GM19240 (cell line): ENCODE results near the gene DENND1B.
"Not testable (repeated sequence)": the region's sequence is repeated elsewhere in the genome, so short reads cannot be mapped to it uniquely, and the experiment has no call there.

Experiments
- DNase-seq: peaks from one replicate; pipeline ENCODE4 v3.0.0; 2011; ENCODE audit warnings: low spot score; ENCODE audit not compliant: insufficient read length

Gene DENND1B

DNA sequence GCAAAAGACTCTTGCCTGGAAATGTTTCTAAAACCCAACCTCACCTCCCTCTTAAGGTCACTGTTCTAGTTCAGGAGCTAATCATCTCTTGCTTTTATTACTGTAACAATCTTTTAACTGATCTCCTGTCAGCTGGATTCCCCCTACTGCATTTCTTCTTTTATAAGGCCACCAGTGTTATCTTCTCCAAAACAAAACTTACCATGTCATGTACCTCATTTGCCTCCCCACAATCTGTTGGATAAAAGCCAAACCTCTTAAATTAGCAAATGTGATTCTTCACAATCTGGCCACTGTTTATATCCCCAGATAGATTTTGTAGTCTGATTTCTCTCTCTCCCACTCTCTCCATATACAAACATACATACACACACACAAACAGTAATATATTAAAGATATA, 143.3 kb downstream of the DENND1B start:
- no peak for DNase-seq

DNA sequence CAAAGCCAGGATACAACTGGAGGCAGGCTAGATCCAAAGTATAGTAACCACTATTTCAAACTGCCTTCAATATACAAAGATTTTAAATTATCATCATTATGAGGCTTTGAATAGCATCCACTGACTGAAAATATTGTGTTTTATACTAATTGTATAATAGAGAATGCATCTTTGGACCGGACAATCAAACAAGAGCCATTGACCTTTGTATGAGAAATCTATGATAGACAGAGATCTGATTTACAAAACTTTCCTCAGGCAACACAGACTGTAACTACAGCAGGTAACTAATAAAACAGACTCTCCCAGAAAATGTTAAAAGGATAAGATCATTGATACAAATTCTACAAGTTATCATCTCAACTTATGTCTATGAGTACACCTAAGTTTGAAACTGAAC, 152.9 kb downstream of the DENND1B start:
- DNase-seq: no peak

DNA sequence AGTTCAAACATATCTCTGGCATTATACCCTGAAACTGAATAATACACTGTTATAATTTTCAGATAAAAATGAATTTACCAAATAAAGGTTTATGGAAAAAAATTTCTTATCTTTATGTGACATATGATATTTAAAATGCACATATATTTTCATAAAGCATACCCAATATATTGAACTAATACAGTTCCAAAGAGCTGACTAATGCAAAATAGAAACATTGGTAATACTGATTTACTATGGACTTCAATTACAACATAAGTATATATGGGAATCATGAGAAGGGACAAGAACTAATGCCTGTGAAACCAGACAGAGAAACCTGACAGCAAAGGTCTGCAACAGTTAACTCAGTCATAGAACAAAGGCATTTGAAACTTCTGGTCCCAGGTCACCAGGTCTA, 153.5 kb downstream of the DENND1B start:
- DNase-seq: no peak

DNA sequence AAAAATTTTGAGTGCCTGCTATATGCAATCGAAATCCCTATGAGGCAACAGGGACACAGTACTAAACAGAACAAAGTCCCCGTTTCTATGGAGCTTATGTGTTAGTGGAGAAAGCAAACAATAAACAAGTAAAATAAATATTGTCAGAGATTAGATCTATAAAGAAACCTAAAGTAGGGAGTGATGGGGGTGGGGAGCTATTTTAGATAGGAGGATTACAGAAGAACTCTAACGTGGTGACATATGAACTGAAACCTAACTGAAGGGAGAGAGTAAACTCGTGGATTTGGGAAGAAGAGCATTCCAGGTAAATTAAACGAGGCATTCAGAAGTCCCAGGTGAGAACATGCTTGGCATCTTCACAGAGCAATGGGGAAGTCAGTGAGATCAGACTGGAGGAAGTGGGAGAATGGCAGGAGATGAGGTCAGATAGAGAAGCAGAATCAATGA, 154.5 kb downstream of the DENND1B start:
- no peak for DNase-seq

DNA sequence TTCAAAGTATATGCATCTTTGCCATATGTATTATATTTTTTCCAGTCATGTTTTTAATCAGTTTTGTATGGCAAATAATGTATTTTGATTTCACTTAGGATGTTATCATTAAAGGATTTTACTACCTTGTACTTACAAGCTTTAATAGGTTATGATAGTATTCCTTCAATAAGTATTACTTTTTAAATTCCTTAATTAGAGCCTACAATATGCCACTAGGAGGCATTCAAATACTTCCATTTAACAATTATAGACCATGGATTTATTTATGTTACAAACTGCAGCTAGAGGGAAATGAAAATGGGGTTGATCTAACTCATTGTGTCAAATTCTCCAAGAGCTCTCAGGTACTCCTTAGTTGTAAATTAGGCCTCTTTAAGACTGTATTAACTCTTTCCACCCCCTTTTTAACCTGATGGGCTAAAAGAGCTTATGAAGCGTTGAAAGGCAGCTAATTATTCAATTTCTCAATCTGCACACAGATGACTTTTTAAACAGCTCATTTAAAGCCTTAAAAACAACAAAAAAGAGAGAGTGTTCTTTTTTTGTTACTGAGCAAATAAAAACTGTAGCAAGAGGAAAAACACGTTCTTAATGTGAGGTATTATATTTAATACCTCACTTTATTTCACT, 156.2 kb downstream of the DENND1B start:
- no peak for DNase-seq

DNA sequence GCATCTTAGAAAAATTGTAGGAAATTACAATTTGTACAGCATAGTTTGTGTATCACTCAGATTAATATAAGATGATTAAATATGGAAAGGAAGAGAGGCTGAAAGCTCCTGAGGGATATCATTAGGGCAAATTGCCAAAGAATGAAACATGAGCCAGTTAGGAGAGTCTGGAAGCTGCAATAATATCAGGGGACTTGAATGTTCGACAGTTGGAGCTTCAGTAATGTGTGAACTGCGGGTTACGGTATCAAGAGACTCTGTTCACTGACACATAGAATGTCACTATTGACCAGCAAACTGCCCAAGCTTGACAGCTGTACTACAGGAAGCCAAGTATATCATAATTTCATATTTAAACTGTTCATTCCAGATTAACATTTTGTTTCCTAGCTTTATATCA, 157.2 kb downstream of the DENND1B start:
- no peak for DNase-seq

DNA sequence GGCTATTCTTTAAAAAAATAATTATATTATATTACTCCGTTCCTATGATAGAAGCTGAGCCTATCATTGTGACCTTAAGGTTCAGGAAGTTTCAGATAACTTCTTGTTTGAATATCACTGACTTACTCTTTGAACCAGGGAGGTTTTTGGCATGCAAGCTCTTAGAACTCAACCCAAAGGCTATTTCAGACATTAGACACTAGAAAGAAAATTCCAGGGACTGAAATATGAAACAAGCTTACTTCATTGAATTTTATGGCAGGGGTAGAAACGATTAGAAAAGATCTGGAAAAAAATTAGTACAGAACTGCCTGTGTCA, 159.6 kb downstream of the DENND1B start:
- DNase-seq: no peak

DNA sequence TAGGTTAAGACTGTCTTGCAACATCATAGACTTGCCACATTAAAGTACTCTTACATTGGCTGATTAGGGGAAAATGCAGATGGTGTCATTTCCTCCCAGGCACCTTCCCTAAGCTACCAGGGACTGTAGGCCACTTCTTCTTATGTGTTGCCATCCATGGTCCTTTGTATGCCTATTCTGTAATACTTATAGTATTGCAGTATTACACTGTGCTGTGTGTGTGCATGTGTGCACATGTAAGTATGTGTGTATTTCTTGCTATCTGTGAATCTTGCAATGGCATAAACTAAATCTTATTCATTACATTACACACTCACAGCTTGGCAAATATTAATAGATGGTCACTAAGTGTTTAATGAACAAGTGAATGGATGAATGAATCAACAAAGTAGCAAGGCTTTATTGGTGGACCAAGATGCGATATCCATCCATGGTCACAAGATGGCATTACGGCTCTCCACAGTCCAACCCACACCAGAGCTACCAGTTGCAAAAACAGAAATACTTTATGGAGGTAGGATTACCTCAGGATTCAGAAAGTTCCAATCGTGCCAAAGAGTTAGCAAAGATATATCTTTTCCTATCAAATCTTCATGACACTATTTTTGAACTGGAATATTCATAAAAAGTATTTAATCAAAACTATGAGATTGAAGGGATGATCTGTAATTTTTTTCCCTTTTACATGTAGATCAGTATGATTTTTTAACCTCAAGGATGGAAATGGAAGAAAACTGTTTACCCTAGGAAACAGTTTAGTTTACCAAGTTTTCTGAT, 160.2 kb downstream of the DENND1B start:
- no peak for DNase-seq

DNA sequence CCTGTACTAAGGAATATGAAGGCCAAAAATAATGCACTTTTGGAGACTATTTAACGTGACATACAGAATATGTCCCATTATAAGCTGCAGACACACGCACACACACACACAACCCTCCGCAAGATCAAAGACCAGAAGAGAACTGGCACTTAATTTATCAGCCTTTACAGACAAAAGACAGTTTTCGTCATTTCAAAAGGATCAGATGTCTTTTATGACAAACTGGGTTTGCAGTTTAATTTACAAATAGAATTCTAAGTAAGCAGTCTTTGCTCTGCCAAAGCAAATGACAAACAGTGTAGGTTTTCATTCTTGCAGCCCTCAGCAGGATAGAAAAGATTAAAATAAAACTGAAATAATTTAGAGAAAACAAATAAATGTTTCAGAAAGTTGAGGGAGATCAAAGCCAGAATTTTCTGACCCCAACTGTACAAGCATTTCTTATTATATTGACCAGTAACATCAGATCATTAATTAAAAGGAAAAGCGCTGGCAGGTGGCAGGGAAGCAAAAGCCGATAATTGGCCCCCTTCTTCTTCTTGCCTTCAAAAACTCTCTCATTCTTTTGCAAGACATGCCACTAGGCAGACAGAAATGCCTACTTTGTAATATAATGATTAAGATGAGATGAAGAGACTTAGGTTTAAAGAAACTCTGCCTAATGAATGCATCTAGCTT, 169.0 kb downstream of the DENND1B start:
- DNase-seq: no peak

DNA sequence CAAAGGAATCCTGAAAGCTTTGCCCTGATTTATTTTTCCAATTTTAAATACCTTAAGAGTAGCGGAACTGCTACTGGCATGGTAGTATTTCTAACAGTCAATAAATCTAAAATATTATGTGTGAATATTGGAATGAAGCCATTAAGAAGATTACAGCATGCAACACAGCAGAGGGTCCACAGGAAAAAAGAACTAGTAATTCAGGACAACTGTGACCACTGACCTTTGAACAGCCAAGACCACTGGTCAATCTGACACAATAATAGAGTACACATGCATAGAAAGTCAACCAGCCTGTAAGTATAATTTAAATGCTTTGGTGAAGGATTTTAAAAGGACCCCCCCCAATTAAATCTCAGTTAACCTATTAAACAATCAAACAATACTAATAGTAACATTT, 171.0 kb downstream of the DENND1B start:
- no peak for DNase-seq

DNA sequence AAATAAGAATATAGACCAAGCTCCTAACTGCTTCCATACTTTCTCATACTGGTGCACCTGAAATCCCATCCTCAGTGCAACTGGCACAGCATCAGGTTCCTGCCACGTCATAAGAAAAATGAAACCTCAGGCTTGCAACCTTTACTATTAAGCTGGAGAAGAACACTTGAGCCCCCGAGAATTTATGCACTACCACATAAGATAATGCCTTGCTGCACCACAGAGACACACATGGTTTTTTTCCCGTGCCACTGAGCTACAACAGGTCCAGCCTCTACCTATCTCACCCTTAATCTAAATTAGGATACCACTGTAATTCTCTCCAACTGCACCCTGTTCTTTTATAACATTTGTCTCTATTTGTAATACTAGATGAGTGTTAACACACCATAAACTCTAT, 174.5 kb downstream of the DENND1B start:
- no peak for DNase-seq

DNA sequence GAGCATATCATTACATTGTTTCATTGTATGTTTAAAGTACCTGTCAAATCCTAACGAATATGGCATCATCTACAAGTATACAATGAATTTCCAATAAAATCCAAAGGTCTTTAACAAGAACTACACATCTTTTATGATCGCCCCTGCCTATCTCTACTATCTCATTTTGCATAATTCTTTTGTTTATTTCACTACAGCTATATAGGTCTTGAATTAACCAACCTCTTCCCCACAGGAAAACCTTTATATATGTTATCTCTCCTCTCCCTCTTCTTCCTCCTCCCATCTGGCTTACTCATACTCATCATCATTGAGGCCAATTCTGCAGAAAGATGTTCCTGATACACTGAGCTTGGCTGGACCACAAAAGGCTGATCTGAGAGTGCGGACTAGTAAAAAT, 175.5 kb downstream of the DENND1B start:
- DNase-seq: no peak

DNA sequence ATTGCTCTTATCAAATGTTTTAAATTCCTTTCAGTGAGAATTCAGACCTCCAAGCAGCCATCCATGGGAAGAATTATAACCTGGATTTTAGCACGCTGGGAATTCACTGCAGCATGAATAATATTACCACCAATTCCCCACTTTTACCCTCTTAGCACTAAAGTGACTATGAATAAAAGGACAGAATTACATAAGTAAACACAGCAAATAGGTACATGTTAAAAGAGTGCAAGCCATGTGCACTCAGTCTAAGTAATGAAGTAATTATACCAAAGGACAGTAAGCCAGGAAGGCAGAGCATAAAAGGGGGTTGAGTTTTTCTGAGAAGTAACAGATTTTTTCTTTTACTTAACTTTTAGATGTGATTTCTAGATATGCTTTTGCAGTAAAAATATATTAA, 176.3 kb downstream of the DENND1B start:
- DNase-seq: no peak

DNA sequence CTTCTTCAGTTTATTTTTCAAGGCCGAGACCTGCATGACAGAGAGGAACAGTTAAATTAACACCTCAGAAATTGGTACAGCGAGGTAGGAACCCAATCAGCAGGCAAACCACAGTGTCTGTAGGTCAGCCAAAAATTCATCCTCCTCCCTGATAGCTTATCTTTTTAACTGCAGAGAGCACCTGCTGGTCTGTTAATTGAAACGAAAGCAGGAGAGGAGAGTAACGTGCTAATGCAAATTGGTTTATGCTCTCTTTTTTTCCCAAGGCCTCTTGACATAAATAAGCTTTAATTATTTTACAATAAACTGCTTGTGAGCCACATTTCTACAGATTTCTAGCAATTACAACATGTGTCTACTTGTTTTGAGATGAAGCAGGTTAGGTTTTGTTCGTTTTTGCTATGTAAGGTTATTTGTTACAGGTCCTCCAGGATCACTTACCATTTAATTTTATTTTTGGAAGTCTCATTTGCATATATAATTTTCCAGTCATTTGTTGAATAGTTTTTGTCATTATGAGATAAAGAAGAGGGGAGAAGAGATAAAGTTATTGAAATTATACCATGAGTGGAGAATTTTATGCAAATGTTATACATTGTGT, 179.9 kb downstream of the DENND1B start:
- no peak for DNase-seq

DNA sequence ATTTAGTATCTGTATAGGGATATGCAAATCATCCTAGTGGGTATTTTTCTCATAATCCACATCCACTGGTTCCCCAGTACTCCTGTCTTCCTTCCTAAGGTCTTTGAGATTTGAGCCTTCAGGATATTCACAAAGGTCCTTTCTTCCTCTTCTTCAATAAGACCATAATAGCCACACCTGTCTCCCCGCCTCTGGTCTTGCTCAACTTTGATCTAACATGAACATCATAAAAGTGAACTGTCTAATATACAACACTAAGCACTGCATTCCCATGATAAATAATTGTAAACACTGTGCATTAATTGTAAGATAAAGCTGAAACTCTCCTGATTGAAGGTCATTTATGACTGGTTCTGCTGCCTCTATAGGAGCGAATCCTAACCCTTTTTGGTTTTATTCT, 184.6 kb downstream of the DENND1B start:
- DNase-seq: no peak

DNA sequence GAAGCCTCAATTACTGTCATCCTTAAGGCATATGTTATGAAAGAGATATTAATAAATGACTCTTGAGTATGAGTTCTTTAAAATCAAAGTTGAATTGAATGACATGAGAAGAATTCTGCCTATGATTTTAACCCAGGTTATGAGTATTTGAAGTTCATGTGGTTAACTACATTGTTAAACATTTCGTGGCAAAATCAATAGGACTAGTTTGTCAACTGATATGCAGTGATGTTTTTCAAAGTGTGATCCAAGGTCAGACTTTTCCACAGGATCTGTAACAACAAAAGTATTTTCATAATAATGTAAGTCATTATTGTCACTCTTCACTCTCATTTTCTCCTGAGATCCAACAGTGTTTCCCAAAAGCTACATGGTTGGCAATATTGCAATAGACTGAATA, 189.5 kb downstream of the DENND1B start:
- DNase-seq: no peak

DNA sequence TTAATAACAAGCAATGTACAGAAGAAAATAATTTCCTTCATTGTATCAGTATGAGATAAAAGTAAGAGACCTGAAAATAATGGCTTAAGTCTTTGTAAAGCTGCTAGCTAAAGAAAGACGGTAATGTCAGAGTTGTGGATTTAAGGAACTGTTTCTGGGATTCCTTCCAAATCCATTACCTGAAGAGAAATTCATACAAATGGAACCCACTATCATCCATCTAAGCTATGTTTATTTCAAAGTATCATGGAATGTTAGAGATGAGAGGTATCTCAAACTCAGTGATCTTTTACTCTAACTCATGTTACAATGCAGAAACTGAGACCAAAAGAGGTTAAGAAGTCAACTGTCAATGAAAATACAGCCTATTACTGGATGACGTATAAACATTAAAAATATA, 197.7 kb downstream of the DENND1B start:
- no peak for DNase-seq

DNA sequence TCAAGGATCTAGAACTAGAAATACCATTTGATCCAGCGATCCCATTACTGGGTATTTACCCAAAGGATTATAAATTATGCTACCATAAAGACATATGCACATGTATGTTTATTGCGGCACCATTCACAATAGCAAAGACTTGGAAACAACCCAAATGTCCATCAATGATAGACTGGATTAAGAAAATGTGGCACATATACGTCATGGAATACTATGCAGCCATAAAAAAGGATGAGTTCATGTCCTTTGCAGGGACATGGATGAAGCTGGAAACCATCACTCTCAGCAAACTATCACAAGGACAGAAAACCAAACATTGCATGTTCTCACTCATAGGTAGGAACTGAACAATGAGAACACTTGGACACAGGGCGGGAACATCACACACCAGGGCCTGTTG, 199.7 kb downstream of the DENND1B start:
- not testable (repeated sequence) for DNase-seq

DNA sequence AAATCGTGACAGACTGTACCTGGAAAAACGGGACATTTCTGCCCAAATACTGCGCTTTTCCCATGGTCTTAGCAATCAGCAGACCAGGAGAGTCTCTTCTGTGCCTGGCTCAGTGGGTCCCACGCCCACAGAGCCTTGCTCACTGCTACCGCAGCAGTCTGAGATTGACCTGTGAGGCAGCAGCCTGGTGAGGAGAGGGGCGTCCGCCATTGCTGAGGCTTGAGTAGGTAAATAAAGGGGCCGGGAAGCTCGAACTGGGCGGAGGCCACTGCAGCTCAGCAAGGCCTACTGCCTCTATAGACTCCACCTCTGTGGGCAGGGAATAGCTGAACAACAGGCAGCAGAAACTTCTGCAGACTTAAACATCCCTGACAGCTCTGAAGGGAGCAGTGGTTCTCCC, 203.1 kb downstream of the DENND1B start:
- DNase-seq: no peak

DNA sequence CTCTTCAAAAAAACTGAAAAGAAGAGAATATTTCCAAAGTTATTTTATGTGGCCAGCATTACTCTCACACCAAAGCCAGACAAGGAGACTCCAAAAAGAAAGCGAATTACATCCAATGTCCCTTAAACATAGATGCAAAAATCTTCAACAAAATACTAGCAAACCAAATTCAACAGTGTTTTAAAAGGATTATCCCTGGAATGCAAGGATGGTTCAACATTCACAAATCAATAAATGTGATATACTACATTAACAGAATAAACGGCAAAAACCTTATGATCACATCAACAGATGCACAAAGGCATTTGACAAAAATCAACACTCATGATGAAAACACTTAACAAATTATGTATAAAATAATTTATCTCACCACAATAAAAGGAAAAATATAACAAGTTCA, 207.8 kb downstream of the DENND1B start:
- no peak for DNase-seq

DNA sequence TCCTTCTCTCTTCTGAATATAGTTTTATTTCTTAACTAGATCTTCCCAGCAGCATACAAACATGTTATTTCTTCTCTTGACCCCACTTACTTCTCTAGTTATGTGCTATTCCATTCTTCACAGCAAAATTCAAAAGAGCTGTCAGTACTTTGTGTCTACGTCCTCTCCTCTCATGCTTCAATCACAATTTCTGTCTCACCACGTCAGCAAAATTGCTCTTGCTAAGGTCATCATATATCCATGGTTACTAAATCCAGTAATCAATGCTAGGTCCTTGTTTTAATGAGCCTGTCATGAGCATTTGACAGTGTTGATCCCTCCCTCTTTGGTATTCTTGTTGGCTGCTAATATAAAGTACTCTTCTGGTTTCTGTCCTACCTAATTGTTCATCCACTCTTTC, 214.2 kb downstream of the DENND1B start:
- no peak for DNase-seq

DNA sequence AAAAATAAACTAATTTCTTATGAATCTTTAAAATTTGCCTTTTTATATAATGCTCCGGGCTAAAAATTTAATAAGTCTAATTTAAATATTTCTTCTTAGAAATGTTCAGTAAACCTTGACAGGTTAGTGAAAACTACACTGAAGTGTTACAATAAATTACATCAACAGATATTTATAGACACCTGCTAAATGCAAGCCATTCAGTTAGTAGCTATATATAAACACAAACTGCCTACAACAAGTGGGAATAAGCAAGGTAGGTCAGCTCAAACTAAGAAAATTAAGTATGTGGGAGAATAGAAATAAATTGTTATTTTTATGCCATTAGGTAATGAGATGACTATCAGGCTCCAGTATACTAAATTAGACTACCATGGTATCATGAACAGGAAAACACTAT, 215.6 kb downstream of the DENND1B start:
- no peak for DNase-seq
